Epithelial cell of esophagus (primary cell): Measurements from ENCODE around the gene LBR.
"Not testable (repeated sequence)": the region's sequence is repeated elsewhere in the genome, so short reads cannot be mapped to it uniquely, and the experiment has no call there.

Source experiments
- DNase-seq: peaks from one replicate; pipeline ENCODE4 v3.0.0; 2010; ENCODE audit warnings: low read depth
- H3K4me3 ChIP-seq: 2 replicates; pipeline ENCODE4 v1.5.1; 2011; ENCODE audit warnings: mild to moderate bottlenecking, low read length, control low read depth
- CTCF ChIP-seq: IDR thresholded peaks from 2 replicates; pipeline ENCODE4 v1.5.1; 2011; ENCODE audit warnings: low read depth, mild to moderate bottlenecking, low read length, control low read depth, inconsistent platforms; ENCODE audit not compliant: insufficient read depth; ENCODE audit errors: missing control alignments

LBR gene

GRCh38 chr1:225406976-225407725 is 20.7 kb downstream of the LBR start:
- DNase-seq, result no peak
- TF ChIP-seq CTCF, result no peak
- no peak overlapping the region for H3K4me3 ChIP-seq

DNA sequence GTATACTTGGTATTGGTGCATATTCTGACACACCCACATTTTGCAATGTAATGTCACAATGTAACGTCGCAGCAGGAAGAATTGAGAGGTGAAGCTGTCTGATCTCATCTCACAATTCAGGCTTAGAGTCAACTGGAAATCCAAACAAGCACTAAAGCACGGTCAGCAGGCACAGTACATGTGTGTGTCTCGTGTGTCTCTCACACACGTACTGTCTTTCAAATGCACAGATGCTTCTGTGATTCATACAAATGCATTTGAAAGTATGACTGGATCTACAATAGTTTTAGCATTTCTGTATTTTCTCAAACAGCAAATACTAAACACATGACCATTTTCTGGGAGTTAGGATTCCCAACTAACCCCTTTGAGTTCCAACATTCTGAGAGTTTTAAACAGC is 26.9 kb downstream of the LBR start:
- H3K4me3 ChIP-seq, result no peak overlapping the region
- no peak for TF ChIP-seq CTCF
- no peak for DNase-seq

DNA sequence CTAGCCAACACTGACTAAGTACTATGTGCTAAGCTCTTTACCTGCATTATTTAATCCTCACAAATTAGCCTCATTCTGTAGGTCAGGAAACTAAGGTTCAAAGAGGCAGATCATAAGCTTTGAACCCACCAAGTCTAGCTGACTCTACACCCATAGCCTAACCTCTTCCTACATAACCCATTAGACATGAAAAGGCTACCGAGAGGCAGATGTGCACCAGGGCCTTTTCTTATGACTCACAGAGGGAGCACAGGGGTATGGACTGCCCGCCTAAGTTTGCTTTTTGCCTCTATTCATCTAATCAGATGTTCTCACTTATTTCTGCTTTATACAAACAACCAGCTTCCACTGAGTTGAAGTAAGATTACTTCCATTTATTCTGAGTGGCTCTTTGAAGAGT is 31.5 kb downstream of the LBR start:
- H3K4me3 ChIP-seq, result no peak overlapping the region
- no peak for DNase-seq
- no peak for TF ChIP-seq CTCF

DNA sequence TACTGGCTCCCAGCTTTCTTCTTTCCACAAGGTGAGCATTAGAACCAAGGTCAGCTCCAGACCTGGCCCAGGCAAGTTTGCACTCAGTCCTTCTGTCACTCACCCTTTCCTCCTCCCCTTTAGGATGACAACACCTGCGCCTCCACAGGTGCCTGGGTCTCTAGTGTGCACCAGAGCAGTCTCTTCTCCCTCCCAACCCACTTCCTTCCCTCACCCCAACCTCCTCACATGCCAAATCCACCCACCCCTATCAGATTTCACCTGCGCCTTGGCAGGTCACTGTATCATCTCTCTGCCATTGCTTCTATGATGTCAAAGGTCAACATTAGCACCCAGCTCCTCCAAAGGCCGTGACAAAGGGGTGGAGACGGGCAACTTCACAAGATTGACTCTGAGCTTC is 38.0 kb downstream of the LBR start:
- no peak for DNase-seq
- no peak for TF ChIP-seq CTCF
- no peak overlapping the region for H3K4me3 ChIP-seq

DNA sequence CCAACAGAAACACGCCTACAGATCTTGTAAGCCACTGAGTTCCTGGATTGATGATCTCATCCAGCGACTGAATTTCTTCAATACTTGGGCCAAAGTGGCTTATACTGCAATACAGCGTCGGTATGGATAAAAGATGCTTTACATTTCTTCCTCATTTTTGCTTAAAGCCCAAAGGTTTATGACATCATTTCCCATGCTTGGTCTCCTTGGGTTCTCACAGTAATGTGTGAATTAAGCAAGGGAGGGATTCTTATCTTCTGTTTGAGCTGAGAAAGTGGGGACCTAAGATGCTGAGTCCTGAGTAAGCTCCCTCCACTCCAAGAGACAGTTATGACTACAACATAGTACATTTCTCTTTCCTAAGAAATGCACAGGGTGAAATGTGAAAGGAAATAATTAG is 39.5 kb downstream of the LBR start:
- TF ChIP-seq CTCF, result no peak
- H3K4me3 ChIP-seq, result no peak overlapping the region
- DNase-seq, result no peak

- DNase-seq, H3K4me3 ChIP-seq: not testable (repeated sequence)
These were observed 41.0 kb downstream of the LBR start for GRCh38 chr1:225386860-225387259.

- no peak for TF ChIP-seq CTCF
- H3K4me3 ChIP-seq, result no peak overlapping the region
- no peak for DNase-seq
These were observed 47.1 kb downstream of the LBR start for GRCh38 chr1:225380691-225381090.
